Ishikawa (cell line): Measurements from ENCODE around the gene GATA1.

Experiments
- CEBPB ChIP-seq: IDR thresholded peaks from 2 replicates; pipeline ENCODE4 v1.6.1; 2012
- CREB1 ChIP-seq: IDR thresholded peaks from 2 replicates; pipeline ENCODE4 v1.6.1; 2012; ENCODE audit warnings: low read depth
- EGR1 ChIP-seq: IDR thresholded peaks from 2 replicates; pipeline ENCODE4 v1.6.1; 2012
- EP300 ChIP-seq: IDR thresholded peaks from 2 replicates; pipeline ENCODE4 v1.6.1; 2012; ENCODE audit warnings: borderline replicate concordance
- FOXM1 ChIP-seq: IDR thresholded peaks from 2 replicates; pipeline ENCODE4 v1.6.1; 2012; ENCODE audit warnings: low read depth, borderline replicate concordance
- MAX ChIP-seq: IDR thresholded peaks from 2 replicates; pipeline ENCODE4 v1.6.1; 2012
- NFIC ChIP-seq: IDR thresholded peaks from 2 replicates; pipeline ENCODE4 v1.6.1; 2012
- RAD21 ChIP-seq: IDR thresholded peaks from 2 replicates; pipeline ENCODE4 v1.6.1; 2012; ENCODE audit warnings: low read depth
- REST ChIP-seq: IDR thresholded peaks from 2 replicates; pipeline ENCODE4 v1.6.1; 2012; ENCODE audit warnings: low read depth, mild to moderate bottlenecking
- TAF1 ChIP-seq: IDR thresholded peaks from 2 replicates; pipeline ENCODE4 v1.6.1; 2012; ENCODE audit warnings: low read depth, mild to moderate bottlenecking
- TCF12 ChIP-seq: IDR thresholded peaks from 2 replicates; pipeline ENCODE4 v1.6.1; 2012; ENCODE audit warnings: low read depth
- TEAD4 ChIP-seq: IDR thresholded peaks from 2 replicates; pipeline ENCODE4 v1.6.1; 2012
- USF1 ChIP-seq: IDR thresholded peaks from 2 replicates; pipeline ENCODE4 v1.6.1; 2012
- YY1 ChIP-seq: IDR thresholded peaks from 2 replicates; pipeline ENCODE4 v1.6.1; 2012; ENCODE audit warnings: low read depth
- ZBTB7A ChIP-seq: IDR thresholded peaks from 2 replicates; pipeline ENCODE4 v1.6.1; 2012; ENCODE audit warnings: low read depth

The GATA1 gene

GRCh38 chrX:48829016-48829735 lies 42.8 kb downstream of the GATA1 start:
- TF ChIP-seq EP300 (no peak), TEAD4 (no peak), USF1 (no peak), NFIC (no peak), REST (no peak), FOXM1 (no peak), ZBTB7A (no peak), CEBPB (no peak), RAD21 (no peak), TCF12 (no peak), EGR1 (no peak), CREB1 (no peak), TAF1 (no peak), MAX (no peak), YY1 (no peak)

GRCh38 chrX:48831136-48831908 lies 44.9 kb downstream of the GATA1 start:
- TF ChIP-seq ZBTB7A (no peak), USF1 (no peak), YY1 (no peak), CREB1 (no peak), TAF1 (no peak), NFIC (no peak), TCF12 (no peak), TEAD4 (no peak), MAX (no peak)

GRCh38 chrX:48831909-48832291 lies 45.5 kb downstream of the GATA1 start:
- no peak for TF ChIP-seq EP300
- TF ChIP-seq NFIC: no peak
- no peak for TF ChIP-seq EGR1
- no peak for TF ChIP-seq YY1
- TF ChIP-seq CREB1: no peak
- TF ChIP-seq TCF12: no peak
- TF ChIP-seq FOXM1: no peak
- TF ChIP-seq TAF1: no peak
- TF ChIP-seq ZBTB7A: no peak

- TF ChIP-seq CREB1 (no peak), EGR1 (no peak), NFIC (no peak), TAF1 (no peak), EP300 (no peak), MAX (no peak), REST (no peak), TEAD4 (no peak), ZBTB7A (no peak), TCF12 (no peak)
Observed at GRCh38 chrX:48833542-48834138, 47.2 kb downstream of the GATA1 start.

GRCh38 chrX:48834383-48834709 lies 48.0 kb downstream of the GATA1 start:
- TF ChIP-seq RAD21: no peak
- TF ChIP-seq YY1: no peak
- TF ChIP-seq CEBPB: no peak
- no peak for TF ChIP-seq TCF12
- TF ChIP-seq CREB1: no peak
- TF ChIP-seq REST: no peak
- no peak for TF ChIP-seq EP300
